ENCODE results near the gene ARPC5.
A peak's percentile ranks its signal among the peaks of the same experiment; 100 is the strongest.

The ARPC5 gene

DNA sequence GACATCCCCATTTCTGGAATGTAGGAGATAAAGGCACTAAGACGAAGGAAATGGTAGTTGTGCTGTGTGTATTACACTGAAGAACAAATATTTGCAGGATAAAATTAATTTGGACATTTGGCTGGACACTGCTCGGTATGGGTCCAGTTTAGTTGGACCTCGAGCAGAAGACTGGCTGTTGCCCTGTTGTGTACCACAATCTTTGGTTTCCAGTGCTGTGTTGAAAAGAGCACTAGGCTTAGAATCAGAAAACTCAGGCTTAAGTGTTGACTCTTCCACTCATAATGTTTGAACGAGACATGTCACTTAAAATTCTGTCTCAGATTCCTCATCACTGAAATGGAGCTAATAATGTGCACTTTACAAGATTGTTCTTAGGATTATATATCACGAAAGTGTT is 1.2 kb upstream of the ARPC5 start:
- no peak overlapping the region for H3K27ac ChIP-seq
- no peak for DNase-seq
- no peaks in the 10 kb centered on the region for H3K36me3 ChIP-seq
- peaks cover 0 to 13% (median 6%) of the 10 kb centered on the region in 4 donors for H3K4me1 ChIP-seq
- intact Hi-C loops (cut with DNase I; ENCODE audit: low total_unique reads): loop anchor here (5.0 to 10.0 kb wide), 3 partner anchors 164 to 1609 kb away; partner anchors contain the start of gene SMG7
- peak overlapping the region in 1 of 2 donors; percentile 83 for H3K4me3 ChIP-seq
- H3K9me3 ChIP-seq: no peaks in the 10 kb centered on the region
- H3K27me3 ChIP-seq: no peaks in the 10 kb centered on the region
- TF ChIP-seq, protein P1, sequence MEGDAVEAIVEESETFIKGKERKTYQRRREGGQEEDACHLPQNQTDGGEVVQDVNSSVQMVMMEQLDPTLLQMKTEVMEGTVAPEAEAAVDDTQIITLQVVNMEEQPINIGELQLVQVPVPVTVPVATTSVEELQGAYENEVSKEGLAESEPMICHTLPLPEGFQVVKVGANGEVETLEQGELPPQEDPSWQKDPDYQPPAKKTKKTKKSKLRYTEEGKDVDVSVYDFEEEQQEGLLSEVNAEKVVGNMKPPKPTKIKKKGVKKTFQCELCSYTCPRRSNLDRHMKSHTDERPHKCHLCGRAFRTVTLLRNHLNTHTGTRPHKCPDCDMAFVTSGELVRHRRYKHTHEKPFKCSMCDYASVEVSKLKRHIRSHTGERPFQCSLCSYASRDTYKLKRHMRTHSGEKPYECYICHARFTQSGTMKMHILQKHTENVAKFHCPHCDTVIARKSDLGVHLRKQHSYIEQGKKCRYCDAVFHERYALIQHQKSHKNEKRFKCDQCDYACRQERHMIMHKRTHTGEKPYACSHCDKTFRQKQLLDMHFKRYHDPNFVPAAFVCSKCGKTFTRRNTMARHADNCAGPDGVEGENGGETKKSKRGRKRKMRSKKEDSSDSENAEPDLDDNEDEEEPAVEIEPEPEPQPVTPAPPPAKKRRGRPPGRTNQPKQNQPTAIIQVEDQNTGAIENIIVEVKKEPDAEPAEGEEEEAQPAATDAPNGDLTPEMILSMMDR (IDR thresholded peaks at IDR 0.05): no peak

DNA sequence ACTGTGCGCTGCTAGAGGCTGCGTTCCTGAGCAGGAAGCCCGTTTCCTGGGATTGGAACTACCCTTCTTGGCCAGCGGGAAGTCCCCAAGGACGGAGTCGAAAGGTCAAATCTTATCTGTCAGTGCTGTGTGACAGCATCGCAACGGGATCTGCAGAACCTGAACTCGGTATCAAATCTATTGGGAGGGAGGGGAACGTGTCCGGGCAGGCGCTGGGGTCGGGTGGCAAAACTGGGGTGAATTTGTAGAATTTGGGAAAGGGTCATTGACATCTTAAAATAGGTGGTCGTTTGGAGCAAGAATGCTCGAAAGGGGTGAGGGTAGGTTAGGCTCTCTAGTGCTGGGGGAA is 725 bp upstream of the ARPC5 start:
- intact Hi-C loops (cut with DNase I; ENCODE audit: low total_unique reads): loop anchor here (5.0 to 10.0 kb wide), 3 partner anchors 164 to 1609 kb away; partner anchors contain the start of gene SMG7

DNA sequence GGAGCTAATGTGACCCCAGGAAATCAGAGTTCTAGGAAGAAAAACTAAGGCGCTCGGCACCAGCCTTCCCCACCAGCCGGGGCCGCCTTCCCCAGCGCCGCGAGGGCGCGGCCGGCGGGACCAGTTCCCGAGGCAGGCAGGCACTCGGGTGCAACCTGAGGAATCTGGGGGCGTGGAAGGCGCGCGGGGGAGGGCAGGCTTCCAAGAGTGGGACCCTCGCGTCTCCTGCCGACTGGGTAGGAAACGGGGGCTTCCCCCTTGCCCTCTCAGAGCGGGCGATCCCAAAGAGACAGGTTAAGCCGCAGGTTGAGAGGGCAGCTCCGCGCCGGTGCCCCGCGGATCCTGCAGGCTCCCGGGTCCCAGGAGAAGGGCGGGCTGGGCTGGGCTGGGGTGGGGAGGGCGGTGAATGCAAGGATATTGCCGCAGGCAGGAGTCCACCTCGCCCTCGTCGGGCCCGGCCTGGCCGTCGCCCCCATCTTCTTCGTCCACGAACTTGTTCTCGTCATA is 431 bp downstream of the ARPC5 start:
- Histone ChIP-seq H3K27ac (peak overlapping the region; percentile 91 to 99), H3K36me3 (peaks cover 0 to 11% (median 4%) of the 10 kb centered on the region in 3 donors), H3K9me3 (no peaks in the 10 kb centered on the region), H3K4me3 (peak overlapping the region; percentile 83 to 98), H3K4me1 (peaks cover 0 to 29% (median 19%) of the 10 kb centered on the region in 4 donors), H3K27me3 (no peaks in the 10 kb centered on the region)
- TF ChIP-seq, protein P1 (IDR thresholded peaks at IDR 0.05): no peak
- intact Hi-C loops (cut with DNase I; ENCODE audit: low total_unique reads): loop anchor here (5.0 to 10.0 kb wide), 3 partner anchors 163 to 1608 kb away; partner anchors contain the start of gene SMG7
- peak; percentile 29 to 77 for DNase-seq

More for the DNA sequence above, 725 bp upstream of the ARPC5 start:
- Histone ChIP-seq H3K27me3 (no peaks in the 10 kb centered on the region), H3K9me3 (no peaks in the 10 kb centered on the region), H3K4me3 (peak overlapping the region; percentile 83 to 98), H3K27ac (peak overlapping the region; percentile 91 to 99), H3K36me3 (no peaks in the 10 kb centered on the region), H3K4me1 (peaks cover 0 to 18% (median 8%) of the 10 kb centered on the region in 4 donors)
- TF ChIP-seq, protein P1 (IDR thresholded peaks at IDR 0.05): no peak
- no peak for DNase-seq

DNA sequence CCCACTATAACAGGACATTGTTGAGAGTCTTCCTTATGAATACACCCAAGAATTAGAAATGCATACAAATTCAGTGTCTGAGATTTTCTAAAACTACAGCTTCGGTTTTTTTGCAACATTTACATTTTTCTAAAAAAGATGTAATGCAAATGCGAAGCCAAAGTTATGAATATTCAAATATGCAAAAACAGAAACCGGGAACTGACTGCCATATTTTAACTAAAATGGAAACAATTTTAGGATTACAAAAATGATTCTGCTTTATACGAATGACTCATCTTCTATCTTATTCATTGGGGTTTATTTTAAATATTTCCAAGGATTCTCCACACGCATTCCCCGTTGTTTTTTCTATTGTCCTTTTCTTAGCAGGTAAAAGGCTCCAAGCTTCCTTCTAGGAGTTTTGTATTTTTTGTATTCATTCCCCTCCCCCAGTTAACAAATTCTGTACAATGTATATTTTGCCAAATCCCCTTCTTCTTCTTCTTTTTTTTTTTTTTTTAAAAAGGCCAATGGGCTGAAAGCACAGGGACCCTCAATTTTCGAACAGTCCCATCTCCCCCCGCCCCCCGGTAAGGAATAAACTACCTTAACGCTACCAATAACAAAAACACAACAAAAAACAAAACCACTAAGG is 1.0 kb downstream of the ARPC5 start:
- TF ChIP-seq, protein P1 (IDR thresholded peaks at IDR 0.05): no peak
- H3K36me3 ChIP-seq: peaks cover 5 to 17% (median 10%) of the 10 kb centered on the region in 3 donors
- H3K4me3 ChIP-seq: peak overlapping the region; percentile 83 to 98
- DNase-seq: no peak
- H3K9me3 ChIP-seq: no peaks in the 10 kb centered on the region
- intact Hi-C loops (cut with DNase I; ENCODE audit: low total_unique reads): loop anchor here (5.0 to 10.0 kb wide), 3 partner anchors 162 to 1607 kb away; partner anchors contain the start of gene SMG7
- peak overlapping the region; percentile 91 to 99 for H3K27ac ChIP-seq
- peaks cover 0 to 35% (median 24%) of the 10 kb centered on the region in 4 donors for H3K4me1 ChIP-seq
- no peaks in the 10 kb centered on the region for H3K27me3 ChIP-seq

DNA sequence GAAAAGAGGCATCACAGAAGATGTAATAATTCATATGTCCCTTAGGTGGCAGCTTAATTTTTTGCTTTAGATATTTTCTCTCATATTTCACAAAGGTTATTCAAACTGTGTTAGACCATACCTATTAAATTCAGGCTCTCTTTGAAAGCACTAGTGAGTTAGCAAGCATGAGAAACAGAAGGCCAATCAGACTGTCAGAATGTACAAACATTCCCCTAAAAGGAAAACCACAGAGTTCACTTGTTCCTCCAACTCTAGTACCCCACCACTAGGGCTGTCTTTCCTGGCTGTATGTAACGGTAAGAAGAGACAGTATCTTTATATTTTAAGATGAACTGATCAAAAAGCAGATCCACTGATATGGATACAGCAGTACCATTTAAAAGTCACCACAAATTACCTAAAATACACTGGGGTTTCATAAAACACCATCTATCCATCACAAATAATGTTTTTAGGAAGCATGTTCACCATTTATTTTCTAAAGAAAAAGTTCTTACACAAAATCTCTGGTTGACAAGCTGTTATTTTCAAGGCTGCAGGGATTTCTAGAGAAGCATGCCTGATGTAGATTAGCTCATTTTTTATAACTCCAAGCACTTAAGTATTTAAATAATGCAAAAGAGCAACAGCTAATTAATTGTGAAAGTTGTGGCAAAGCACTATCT is 1.8 kb downstream of the ARPC5 start:
- Histone ChIP-seq H3K27ac (peak overlapping the region; percentile 91 to 99), H3K4me3 (peak overlapping the region; percentile 83 to 98), H3K27me3 (no peaks in the 10 kb centered on the region), H3K36me3 (peaks cover 12 to 25% (median 17%) of the 10 kb centered on the region in 3 donors), H3K4me1 (peaks cover 0 to 43% (median 27%) of the 10 kb centered on the region in 4 donors), H3K9me3 (no peaks in the 10 kb centered on the region)
- TF ChIP-seq, protein P1 (IDR thresholded peaks at IDR 0.05): peak; percentile 55 to 60
- no peak for DNase-seq
- intact Hi-C loops (cut with DNase I; ENCODE audit: low total_unique reads): loop anchor here (10.0 kb wide), 1 partner anchor 1019 kb away; no protein-coding TSS in a partner anchor

Data from tibial artery (tissue), 4 donors.